ENCODE data around the gene FGG. TPM values are rescaled to one million over a fixed set of nuclear protein-coding genes. Genes with fewer than 3 reads are reported as not detected.

The FGG gene
- total RNA-seq, 1 donor from 2014 or later = 515 TPM

- no peak for DNase-seq
- no peak for ATAC-seq
- intact Hi-C loops (cut with DNase I) = no loop called here
- no peaks in the 10 kb centered on the region for H3K9me3 ChIP-seq
- no peaks in the 10 kb centered on the region for H3K27me3 ChIP-seq
- no peaks in the 10 kb centered on the region for H3K36me3 ChIP-seq
- no peak overlapping the region for H3K27ac ChIP-seq
- H3K4me1 ChIP-seq = no peaks in the 10 kb centered on the region
- no peak for TF ChIP-seq CTCF (IDR thresholded peaks at IDR 0.05)
- no peak overlapping the region for H3K4me3 ChIP-seq
Measured at GRCh38 chr4:154564311-154564710, 48.1 kb downstream of the FGG start.

- intact Hi-C loops (cut with DNase I) = no loop called here
- no peaks in the 10 kb centered on the region for H3K9me3 ChIP-seq
Measured at GRCh38 chr4:154562697-154563254, 49.7 kb downstream of the FGG start, which contains the start of gene FGB. TSS of gene FGB (plus strand) at chr4:154563011. CDS start at chr4:154563019, 8 bp downstream.

GRCh38 chr4:154560824-154561231, 51.6 kb downstream of the FGG start:
- Histone ChIP-seq H3K4me1 (no peaks in the 10 kb centered on the region), H3K9me3 (no peaks in the 10 kb centered on the region), H3K27ac (no peak overlapping the region), H3K4me3 (no peak overlapping the region), H3K36me3 (no peaks in the 10 kb centered on the region), H3K27me3 (no peaks in the 10 kb centered on the region)
- no peak for TF ChIP-seq CTCF (IDR thresholded peaks at IDR 0.05)
- intact Hi-C loops (cut with DNase I) = no loop called here
- DNase-seq = no peak
- ATAC-seq = peak; percentile 28

More at GRCh38 chr4:154562697-154563254, 49.7 kb downstream of the FGG start, which contains the start of gene FGB:
- DNase-seq = no peak
- ATAC-seq = no peak
- Histone ChIP-seq H3K36me3 (no peaks in the 10 kb centered on the region), H3K27me3 (no peaks in the 10 kb centered on the region), H3K4me1 (no peaks in the 10 kb centered on the region), H3K4me3 (no peak within 1 kb of the TSS), H3K27ac (no peak within 1 kb of the TSS)
- no peak for TF ChIP-seq CTCF (IDR thresholded peaks at IDR 0.05)

- H3K36me3 ChIP-seq = no peaks in the 10 kb centered on the region
- H3K27ac ChIP-seq = no peak overlapping the region
- TF ChIP-seq CTCF (IDR thresholded peaks at IDR 0.05) = no peak
- DNase-seq (no peak), ATAC-seq (no peak)
- no peaks in the 10 kb centered on the region for H3K4me1 ChIP-seq
- H3K4me3 ChIP-seq = no peak overlapping the region
- no peaks in the 10 kb centered on the region for H3K27me3 ChIP-seq
- no peaks in the 10 kb centered on the region for H3K9me3 ChIP-seq
- intact Hi-C loops (cut with DNase I) = no loop called here
Measured at GRCh38 chr4:154560419-154560801, 52.0 kb downstream of the FGG start.

- Histone ChIP-seq H3K27me3 (no peaks in the 10 kb centered on the region), H3K27ac (no peak overlapping the region), H3K36me3 (no peaks in the 10 kb centered on the region), H3K4me3 (no peak overlapping the region), H3K4me1 (no peaks in the 10 kb centered on the region), H3K9me3 (no peaks in the 10 kb centered on the region)
- ATAC-seq (peak; percentile 93), DNase-seq (no peak)
- peak; percentile 51 for TF ChIP-seq CTCF (IDR thresholded peaks at IDR 0.05)
- intact Hi-C loops (cut with DNase I) = loop anchor here (10.0 kb wide), 1 partner anchor 65 kb away; no protein-coding TSS in a partner anchor
Measured at GRCh38 chr4:154559494-154560418, 52.7 kb downstream of the FGG start.
